Measurements from ENCODE around the gene ST8SIA4. TPM values are rescaled to one million over a fixed set of nuclear protein-coding genes. Genes with fewer than 3 reads are reported as not detected.

Gene ST8SIA4, protein sequence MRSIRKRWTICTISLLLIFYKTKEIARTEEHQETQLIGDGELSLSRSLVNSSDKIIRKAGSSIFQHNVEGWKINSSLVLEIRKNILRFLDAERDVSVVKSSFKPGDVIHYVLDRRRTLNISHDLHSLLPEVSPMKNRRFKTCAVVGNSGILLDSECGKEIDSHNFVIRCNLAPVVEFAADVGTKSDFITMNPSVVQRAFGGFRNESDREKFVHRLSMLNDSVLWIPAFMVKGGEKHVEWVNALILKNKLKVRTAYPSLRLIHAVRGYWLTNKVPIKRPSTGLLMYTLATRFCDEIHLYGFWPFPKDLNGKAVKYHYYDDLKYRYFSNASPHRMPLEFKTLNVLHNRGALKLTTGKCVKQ
- 1 to 10 TPM; 1.6 to 4.4 (median 2.8) TPM for total RNA-seq

DNA sequence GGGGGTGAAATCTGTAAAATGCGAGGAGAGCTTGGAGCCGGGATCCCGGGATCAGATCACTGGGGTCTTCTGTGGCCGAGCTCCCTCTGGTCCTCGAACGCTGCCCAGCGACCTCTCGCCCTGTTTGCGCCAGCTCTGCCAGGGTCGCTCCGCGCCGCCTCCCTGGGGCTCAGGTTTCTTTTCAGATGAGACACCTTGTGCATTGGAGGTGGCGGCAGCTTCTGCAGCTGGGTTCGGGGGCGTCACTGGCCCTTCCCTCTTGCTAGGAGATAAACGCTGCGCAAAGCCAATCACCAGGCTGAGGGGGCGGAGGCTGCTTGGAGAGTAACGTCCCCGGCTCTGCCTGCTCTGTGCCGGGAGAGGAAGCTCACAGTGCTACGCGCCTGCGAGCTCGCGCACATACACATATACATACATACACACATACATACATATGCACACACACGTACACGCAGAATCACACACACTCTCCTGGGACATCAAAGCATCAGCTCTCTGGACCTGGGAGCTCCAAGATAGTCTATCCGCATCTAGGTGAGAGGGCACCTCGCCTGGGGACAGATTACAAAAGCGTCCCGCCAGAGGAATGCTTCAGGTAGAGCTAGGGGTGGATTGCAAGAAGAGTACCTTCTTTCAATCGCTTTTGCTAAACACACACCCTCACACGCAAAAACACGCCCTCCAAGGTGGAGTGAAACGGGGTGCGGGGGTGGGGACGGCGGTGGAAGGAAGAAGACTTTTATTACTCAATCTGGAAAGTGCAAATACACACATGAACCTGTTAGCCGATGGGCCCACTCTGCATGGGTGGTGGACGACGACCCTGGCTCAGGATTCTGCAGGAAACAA, at the start of gene ST8SIA4:
Gene ST8SIA4, minus strand, starts transcription at position 244 of the 849 bp plus-strand sequence. CDS start 327 bp downstream, outside the sequence.
- peak within 1 kb of the TSS; percentile 64 to 89 (median 83) for H3K27ac ChIP-seq
- H3K4me3 ChIP-seq: peak within 1 kb of the TSS; percentile 38 to 72 (median 48)
- intact Hi-C loops (cut with DNase I): no loop called here
- TF ChIP-seq, protein P1, sequence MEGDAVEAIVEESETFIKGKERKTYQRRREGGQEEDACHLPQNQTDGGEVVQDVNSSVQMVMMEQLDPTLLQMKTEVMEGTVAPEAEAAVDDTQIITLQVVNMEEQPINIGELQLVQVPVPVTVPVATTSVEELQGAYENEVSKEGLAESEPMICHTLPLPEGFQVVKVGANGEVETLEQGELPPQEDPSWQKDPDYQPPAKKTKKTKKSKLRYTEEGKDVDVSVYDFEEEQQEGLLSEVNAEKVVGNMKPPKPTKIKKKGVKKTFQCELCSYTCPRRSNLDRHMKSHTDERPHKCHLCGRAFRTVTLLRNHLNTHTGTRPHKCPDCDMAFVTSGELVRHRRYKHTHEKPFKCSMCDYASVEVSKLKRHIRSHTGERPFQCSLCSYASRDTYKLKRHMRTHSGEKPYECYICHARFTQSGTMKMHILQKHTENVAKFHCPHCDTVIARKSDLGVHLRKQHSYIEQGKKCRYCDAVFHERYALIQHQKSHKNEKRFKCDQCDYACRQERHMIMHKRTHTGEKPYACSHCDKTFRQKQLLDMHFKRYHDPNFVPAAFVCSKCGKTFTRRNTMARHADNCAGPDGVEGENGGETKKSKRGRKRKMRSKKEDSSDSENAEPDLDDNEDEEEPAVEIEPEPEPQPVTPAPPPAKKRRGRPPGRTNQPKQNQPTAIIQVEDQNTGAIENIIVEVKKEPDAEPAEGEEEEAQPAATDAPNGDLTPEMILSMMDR (IDR thresholded peaks at IDR 0.05): no peak
- TF ChIP-seq POLR2A (IDR thresholded peaks at IDR 0.05): peak in 2 of 4 donors; percentile 72 to 94
- no peaks in the 10 kb centered on the region for H3K9me3 ChIP-seq
- no peaks in the 10 kb centered on the region for H3K36me3 ChIP-seq
- peaks cover 0 to 24% (median 0%) of the 10 kb centered on the region in 4 donors for H3K27me3 ChIP-seq
- H3K4me1 ChIP-seq: peaks cover 3 to 48% (median 6%) of the 10 kb centered on the region in 3 donors
- DNase-seq: peak; percentile 83
- WGBS, 2 donors: 0 to 1% methylated on average over 11 to 16 of the region's 43 CpGs

DNA sequence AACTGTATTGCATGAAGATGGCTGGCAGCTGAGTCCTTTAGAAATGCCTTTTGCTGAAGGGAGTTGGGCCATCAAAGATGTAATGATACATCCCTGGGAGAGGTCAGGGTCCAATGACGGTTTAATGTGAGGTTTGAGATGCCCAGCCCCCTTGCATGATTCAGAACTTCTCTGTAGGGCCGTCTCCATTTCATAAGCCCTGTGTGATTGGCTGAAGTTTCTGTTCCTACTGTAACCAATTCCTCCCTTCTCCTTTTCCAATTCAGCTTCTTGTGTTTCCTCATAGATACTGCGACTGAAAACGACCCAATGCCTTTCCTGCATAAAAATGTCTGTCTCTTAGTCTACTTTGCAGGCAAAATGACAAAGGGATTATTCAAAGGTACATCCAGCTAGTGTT, 47.9 kb upstream of the ST8SIA4 start:
- Histone ChIP-seq H3K27me3 (no peaks in the 10 kb centered on the region), H3K4me3 (no peak overlapping the region), H3K36me3 (no peaks in the 10 kb centered on the region), H3K4me1 (no peaks in the 10 kb centered on the region), H3K27ac (no peak overlapping the region), H3K9me3 (peaks cover 0 to 6% (median 0%) of the 10 kb centered on the region in 3 donors)
- 54 to 76% methylated on average over 4 of the region's 4 CpGs for WGBS, 2 donors
- TF ChIP-seq, protein P1 (IDR thresholded peaks at IDR 0.05): no peak
- no peak for TF ChIP-seq POLR2A (IDR thresholded peaks at IDR 0.05)
- no peak for DNase-seq
- intact Hi-C loops (cut with DNase I): no loop called here

DNA sequence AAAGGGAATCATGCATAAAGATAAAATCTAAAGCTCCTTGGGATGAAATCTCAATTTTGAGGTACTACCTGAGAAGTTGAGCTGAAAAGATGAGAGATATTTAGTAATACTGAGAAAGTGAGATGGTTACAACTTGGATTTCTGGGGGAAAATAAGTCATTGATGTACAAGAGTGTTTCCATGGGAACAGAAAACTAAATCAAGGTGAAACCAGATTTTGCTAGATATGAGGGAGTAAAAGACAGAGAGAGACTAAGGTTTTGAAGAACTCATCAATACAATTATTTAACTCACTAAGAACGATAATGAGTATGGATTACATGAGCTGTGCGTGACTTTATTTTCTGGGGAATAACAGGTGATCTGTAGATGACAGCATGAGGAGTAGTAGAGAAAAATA, 10.2 kb upstream of the ST8SIA4 start:
- H3K27me3 ChIP-seq: no peaks in the 10 kb centered on the region
- H3K9me3 ChIP-seq: no peaks in the 10 kb centered on the region
- no peaks in the 10 kb centered on the region for H3K36me3 ChIP-seq
- H3K27ac ChIP-seq: no peak overlapping the region
- WGBS, 2 donors: 89 to 95% methylated on average over 2 of the region's 2 CpGs
- no peak overlapping the region for H3K4me3 ChIP-seq
- DNase-seq: no peak
- no peaks in the 10 kb centered on the region for H3K4me1 ChIP-seq
- intact Hi-C loops (cut with DNase I): no loop called here
- TF ChIP-seq, protein P1 (IDR thresholded peaks at IDR 0.05): no peak
- no peak for TF ChIP-seq POLR2A (IDR thresholded peaks at IDR 0.05)

DNA sequence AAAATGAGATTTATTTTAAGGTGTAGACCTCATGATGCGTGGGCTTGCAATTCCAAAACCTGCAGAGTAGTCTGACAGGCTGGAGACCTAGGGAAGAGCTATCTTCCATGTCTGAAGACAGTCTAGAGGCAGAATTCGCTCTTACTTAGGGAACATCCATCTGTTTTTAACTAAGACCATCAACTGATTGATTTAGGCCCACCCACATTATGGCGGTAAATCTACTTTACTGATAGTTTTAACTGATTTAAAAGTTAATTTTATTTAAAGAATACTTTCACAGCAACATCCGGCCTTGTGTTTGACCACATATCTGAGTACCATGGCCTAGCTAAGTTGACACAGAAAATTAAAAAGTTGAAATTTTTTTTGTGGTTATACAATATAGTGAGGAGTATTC, 6.0 kb upstream of the ST8SIA4 start:
- 89 to 93% methylated on average over 4 of the region's 4 CpGs for WGBS, 2 donors
- DNase-seq: no peak
- TF ChIP-seq POLR2A (IDR thresholded peaks at IDR 0.05): no peak
- TF ChIP-seq, protein P1 (IDR thresholded peaks at IDR 0.05): no peak
- Histone ChIP-seq H3K27ac (no peak overlapping the region), H3K27me3 (peaks cover 0 to 3% (median 0%) of the 10 kb centered on the region in 4 donors), H3K9me3 (no peaks in the 10 kb centered on the region), H3K36me3 (no peaks in the 10 kb centered on the region), H3K4me1 (peaks cover 0 to 3% (median 0%) of the 10 kb centered on the region in 3 donors), H3K4me3 (no peak overlapping the region)
- intact Hi-C loops (cut with DNase I): no loop called here

Data from esophagus squamous epithelium (tissue), 5 donors.